Activated naive CD8-positive, alpha-beta T cell treated with anti-CD3 and anti-CD28 coated beads for 36 hours (primary cell): ENCODE data around the gene ACO1. TPM values are rescaled to one million over a fixed set of nuclear protein-coding genes. Genes with fewer than 3 reads are reported as not detected.

ENCODE experiments used
- DNase-seq: peaks from one replicate; pipeline ENCODE4 v3.0.0; 2021
- H3K27ac Mint-ChIP-seq: one replicate; pipeline ENCODE4 v1.8.0; 2022; ENCODE audit warnings: mild to moderate bottlenecking, moderate library complexity, mixed read lengths
- H3K27me3 Mint-ChIP-seq: one replicate; pipeline ENCODE4 v1.8.0; 2022; ENCODE audit warnings: mild to moderate bottlenecking, mixed read lengths
- H3K36me3 Mint-ChIP-seq: one replicate; pipeline ENCODE4 v1.8.0; 2021; ENCODE audit warnings: mild to moderate bottlenecking, mixed read lengths
- H3K4me1 Mint-ChIP-seq: one replicate; pipeline ENCODE4 v1.8.0; 2021; ENCODE audit warnings: mixed read lengths
- H3K4me3 Mint-ChIP-seq: one replicate; pipeline ENCODE4 v1.8.0; 2022; ENCODE audit warnings: mild to moderate bottlenecking, moderate library complexity, mixed read lengths
- H3K9me3 Mint-ChIP-seq: one replicate; pipeline ENCODE4 v1.8.0; 2022; ENCODE audit warnings: mixed read lengths
- total RNA-seq, 2 experiments: library from RNA; stranded (reverse); gene quantifications; one replicate each; pipeline ENCODE4 v1.2.3, GENCODE V29; 2021

ACO1 gene
- total RNA-seq, 2 experiments from 2014 or later: 16.3 to 16.7 TPM

GRCh38 chr9:32468740-32469139 lies 84.3 kb downstream of the ACO1 start:
- Mint-ChIP-seq H3K36me3 (peaks cover 1% of the 10 kb centered on the region), H3K4me3 (no peak overlapping the region), H3K9me3 (no peaks in the 10 kb centered on the region)

GRCh38 chr9:32472344-32472743 lies 87.9 kb downstream of the ACO1 start:
- peaks cover 4% of the 10 kb centered on the region for H3K36me3 Mint-ChIP-seq
- no peak overlapping the region for H3K27ac Mint-ChIP-seq
- no peak for DNase-seq
- H3K4me1 Mint-ChIP-seq: no peaks in the 10 kb centered on the region
- H3K27me3 Mint-ChIP-seq: no peaks in the 10 kb centered on the region
- no peak overlapping the region for H3K4me3 Mint-ChIP-seq
- H3K9me3 Mint-ChIP-seq: no peaks in the 10 kb centered on the region

More at GRCh38 chr9:32468740-32469139, 84.3 kb downstream of the ACO1 start:
- no peak for DNase-seq
- Mint-ChIP-seq H3K4me1 (no peaks in the 10 kb centered on the region), H3K27me3 (no peaks in the 10 kb centered on the region), H3K27ac (no peak overlapping the region)

- no peak overlapping the region for H3K4me3 Mint-ChIP-seq
- no peak overlapping the region for H3K27ac Mint-ChIP-seq
- peaks cover 8% of the 10 kb centered on the region for H3K36me3 Mint-ChIP-seq
- no peaks in the 10 kb centered on the region for H3K4me1 Mint-ChIP-seq
- H3K9me3 Mint-ChIP-seq: no peaks in the 10 kb centered on the region
- DNase-seq: no peak
- H3K27me3 Mint-ChIP-seq: no peaks in the 10 kb centered on the region
Observed at GRCh38 chr9:32483343-32483742, 98.9 kb downstream of the ACO1 start.

GRCh38 chr9:32486839-32487562 lies 102.6 kb downstream of the ACO1 start:
- DNase-seq: no peak
- Mint-ChIP-seq H3K9me3 (no peaks in the 10 kb centered on the region), H3K36me3 (peaks cover 3% of the 10 kb centered on the region), H3K4me3 (no peak overlapping the region), H3K27me3 (no peaks in the 10 kb centered on the region), H3K4me1 (no peaks in the 10 kb centered on the region), H3K27ac (no peak overlapping the region)

GRCh38 chr9:32487981-32488380 lies 103.5 kb downstream of the ACO1 start:
- no peaks in the 10 kb centered on the region for H3K27me3 Mint-ChIP-seq
- H3K9me3 Mint-ChIP-seq: no peaks in the 10 kb centered on the region
- no peak overlapping the region for H3K27ac Mint-ChIP-seq
- no peak for DNase-seq
- H3K4me1 Mint-ChIP-seq: no peaks in the 10 kb centered on the region
- H3K36me3 Mint-ChIP-seq: peaks cover 3% of the 10 kb centered on the region
- no peak overlapping the region for H3K4me3 Mint-ChIP-seq

- no peak for DNase-seq
- no peaks in the 10 kb centered on the region for H3K27me3 Mint-ChIP-seq
- no peak overlapping the region for H3K27ac Mint-ChIP-seq
- no peaks in the 10 kb centered on the region for H3K36me3 Mint-ChIP-seq
- H3K9me3 Mint-ChIP-seq: no peaks in the 10 kb centered on the region
- H3K4me1 Mint-ChIP-seq: no peaks in the 10 kb centered on the region
- no peak overlapping the region for H3K4me3 Mint-ChIP-seq
Observed at GRCh38 chr9:32490601-32491000, 106.2 kb downstream of the ACO1 start.

GRCh38 chr9:32497921-32498320 lies 113.5 kb downstream of the ACO1 start:
- DNase-seq: no peak
- Mint-ChIP-seq H3K4me1 (no peaks in the 10 kb centered on the region), H3K27me3 (no peaks in the 10 kb centered on the region), H3K4me3 (no peak overlapping the region), H3K27ac (no peak overlapping the region), H3K9me3 (no peaks in the 10 kb centered on the region), H3K36me3 (peaks cover 14% of the 10 kb centered on the region)

GRCh38 chr9:32500768-32501167 lies 116.3 kb downstream of the ACO1 start:
- no peak for DNase-seq
- Mint-ChIP-seq H3K27ac (no peak overlapping the region), H3K4me1 (no peaks in the 10 kb centered on the region), H3K36me3 (peaks cover 14% of the 10 kb centered on the region), H3K9me3 (no peaks in the 10 kb centered on the region), H3K27me3 (no peaks in the 10 kb centered on the region), H3K4me3 (no peak overlapping the region)

- Mint-ChIP-seq H3K27ac (no peak overlapping the region), H3K27me3 (no peaks in the 10 kb centered on the region), H3K4me1 (no peaks in the 10 kb centered on the region), H3K4me3 (no peak overlapping the region), H3K36me3 (peaks cover 8% of the 10 kb centered on the region), H3K9me3 (no peaks in the 10 kb centered on the region)
- no peak for DNase-seq
Observed at GRCh38 chr9:32501868-32502267, 117.4 kb downstream of the ACO1 start.

GRCh38 chr9:32502464-32502863 lies 118.0 kb downstream of the ACO1 start:
- H3K9me3 Mint-ChIP-seq: no peaks in the 10 kb centered on the region
- no peak overlapping the region for H3K27ac Mint-ChIP-seq
- H3K27me3 Mint-ChIP-seq: no peaks in the 10 kb centered on the region
- H3K4me3 Mint-ChIP-seq: no peak overlapping the region
- peaks cover 8% of the 10 kb centered on the region for H3K36me3 Mint-ChIP-seq
- no peak for DNase-seq
- no peaks in the 10 kb centered on the region for H3K4me1 Mint-ChIP-seq

GRCh38 chr9:32503008-32503407 lies 118.6 kb downstream of the ACO1 start:
- Mint-ChIP-seq H3K27ac (no peak overlapping the region), H3K4me1 (peaks cover 2% of the 10 kb centered on the region), H3K27me3 (no peaks in the 10 kb centered on the region), H3K9me3 (no peaks in the 10 kb centered on the region), H3K4me3 (no peak overlapping the region), H3K36me3 (peaks cover 8% of the 10 kb centered on the region)
- no peak for DNase-seq

Other genes starting within 250 kb of the ACO1 start
- 1 to 10 TPM; 8.6 to 9.9 TPM for gene RIGI, start 141.6 kb downstream of the ACO1 start, total RNA-seq
- 10 to 100 TPM; 13.3 to 15.9 TPM for gene SMIM27, start 167.7 kb downstream of the ACO1 start, total RNA-seq
- 10 to 100 TPM; 21.1 to 21.7 TPM for gene TOPORS, start 167.9 kb downstream of the ACO1 start, total RNA-seq
- gene NDUFB6, start 188.5 kb downstream of the ACO1 start, total RNA-seq: 10 to 100 TPM; 59.3 to 60.2 TPM